Ishikawa (cell line): Measurements from ENCODE around the gene ABCC11.

Experiments
- EGR1 ChIP-seq: IDR thresholded peaks from 2 replicates; pipeline ENCODE4 v1.6.1; 2012
- TEAD4 ChIP-seq: IDR thresholded peaks from 2 replicates; pipeline ENCODE4 v1.6.1; 2012

- TF ChIP-seq TEAD4 (no peak), EGR1 (no peak)
Measured at GRCh38 chr16:48173889-48174288, 73.5 kb downstream of the ABCC11 start.
